Transverse colon (tissue), 4 donors: ENCODE data around the gene TRIP12.

Source experiments
- EP300 ChIP-seq: sonication (generic); formaldehyde crosslinking; IDR thresholded peaks from one replicate; pipeline ENCODE4 v1.6.1; 2017; ENCODE audit warnings: antibody characterized with exemption, low read depth
- POLR2A ChIP-seq: fragments of 450-650 bp; IDR thresholded peaks from one replicate; pipeline ENCODE4 v1.6.1; 2016; ENCODE audit warnings: antibody characterized with exemption, mild to moderate bottlenecking, moderate library complexity
- POLR2AphosphoS5 ChIP-seq, 3 donors: sonication (generic); formaldehyde crosslinking; IDR thresholded peaks; one replicate each; pipeline ENCODE4 v1.6.1; 2016; ENCODE audit warnings: antibody characterized with exemption in 3 of 3
- TF ChIP-seq, protein P1 (sequence below), 5 experiments: fragments of 200-600 bp in 3 of 5; fragments of 450-650 bp in 2 of 5; sonication (generic) in 3 of 5; IDR thresholded peaks; 1 replicate in 2 of 5; 2 replicates in 3 of 5; pipeline ENCODE4 v1.5.1; 2016 to 2017; ENCODE audit warnings: antibody characterized with exemption in 5 of 5, inconsistent platforms in 3 of 5, mild to moderate bottlenecking in 2 of 5, moderate library complexity in 1 of 5

DNA sequence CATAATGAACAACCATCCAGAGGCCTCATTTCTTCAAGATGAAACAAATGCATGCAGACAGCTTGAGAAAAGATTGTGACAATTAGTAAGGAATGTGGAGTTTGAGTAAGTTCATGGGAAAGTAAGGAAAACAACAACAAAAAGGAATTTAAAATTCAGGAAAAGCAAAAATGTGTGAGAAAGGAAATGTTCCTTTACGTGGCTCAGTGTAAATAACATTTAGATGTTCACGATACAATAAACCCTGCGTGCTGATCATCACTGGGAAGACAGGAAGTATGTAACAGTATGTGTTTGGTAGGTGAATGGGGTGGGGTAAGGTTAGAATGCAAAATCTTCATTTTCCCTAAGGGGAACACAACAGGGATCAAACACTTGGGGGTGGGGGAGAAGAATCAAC is 72.7 kb downstream of the TRIP12 start:
- TF ChIP-seq, protein P1, sequence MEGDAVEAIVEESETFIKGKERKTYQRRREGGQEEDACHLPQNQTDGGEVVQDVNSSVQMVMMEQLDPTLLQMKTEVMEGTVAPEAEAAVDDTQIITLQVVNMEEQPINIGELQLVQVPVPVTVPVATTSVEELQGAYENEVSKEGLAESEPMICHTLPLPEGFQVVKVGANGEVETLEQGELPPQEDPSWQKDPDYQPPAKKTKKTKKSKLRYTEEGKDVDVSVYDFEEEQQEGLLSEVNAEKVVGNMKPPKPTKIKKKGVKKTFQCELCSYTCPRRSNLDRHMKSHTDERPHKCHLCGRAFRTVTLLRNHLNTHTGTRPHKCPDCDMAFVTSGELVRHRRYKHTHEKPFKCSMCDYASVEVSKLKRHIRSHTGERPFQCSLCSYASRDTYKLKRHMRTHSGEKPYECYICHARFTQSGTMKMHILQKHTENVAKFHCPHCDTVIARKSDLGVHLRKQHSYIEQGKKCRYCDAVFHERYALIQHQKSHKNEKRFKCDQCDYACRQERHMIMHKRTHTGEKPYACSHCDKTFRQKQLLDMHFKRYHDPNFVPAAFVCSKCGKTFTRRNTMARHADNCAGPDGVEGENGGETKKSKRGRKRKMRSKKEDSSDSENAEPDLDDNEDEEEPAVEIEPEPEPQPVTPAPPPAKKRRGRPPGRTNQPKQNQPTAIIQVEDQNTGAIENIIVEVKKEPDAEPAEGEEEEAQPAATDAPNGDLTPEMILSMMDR (IDR thresholded peaks at IDR 0.05) = no peak
- TF ChIP-seq POLR2AphosphoS5 (IDR thresholded peaks at IDR 0.05) = no peak
- no peak for TF ChIP-seq POLR2A
- TF ChIP-seq EP300 = no peak
